Measurements from ENCODE around the gene SMIM24.
"Not testable (repeated sequence)": the region's sequence is repeated elsewhere in the genome, so short reads cannot be mapped to it uniquely, and the experiment has no call there.

SMIM24 gene

DNA sequence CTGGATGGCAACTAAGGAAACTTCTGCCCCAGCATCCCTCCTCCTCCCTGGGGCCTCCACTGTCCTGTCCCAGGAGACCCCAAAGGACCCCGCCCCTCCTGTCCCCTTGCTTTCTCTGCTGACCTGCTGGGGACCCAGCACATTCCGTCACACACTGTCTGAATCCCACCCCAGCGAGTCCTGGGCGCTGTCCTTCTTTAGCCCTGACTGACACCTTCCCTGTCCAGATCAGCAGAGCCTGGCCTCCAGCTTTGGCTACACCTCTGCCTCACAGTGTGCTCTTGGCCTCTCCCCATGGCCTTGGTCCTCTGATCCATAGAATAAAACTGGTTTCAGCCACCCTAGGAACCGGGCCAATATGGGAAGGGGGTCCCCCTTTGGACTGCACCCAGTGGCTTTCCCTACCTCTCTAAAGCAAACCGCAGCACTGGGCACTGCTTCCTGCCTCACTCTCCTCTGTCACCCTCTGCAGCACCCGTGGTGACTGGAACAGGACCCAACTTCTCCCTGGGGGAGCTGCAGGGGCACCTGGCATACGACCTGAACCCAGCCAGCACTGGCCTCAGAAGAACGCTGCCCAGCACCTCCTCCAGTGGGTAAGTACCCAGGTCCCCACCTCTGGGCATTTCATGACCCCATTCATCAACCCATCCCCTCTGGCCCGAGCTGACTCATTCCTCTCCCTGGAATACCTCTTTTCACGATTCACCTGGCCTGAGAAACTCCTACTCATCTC is 46.4 kb downstream of the SMIM24 start:
- DNase-seq (ENCODE audit: low read depth): no peak

DNA sequence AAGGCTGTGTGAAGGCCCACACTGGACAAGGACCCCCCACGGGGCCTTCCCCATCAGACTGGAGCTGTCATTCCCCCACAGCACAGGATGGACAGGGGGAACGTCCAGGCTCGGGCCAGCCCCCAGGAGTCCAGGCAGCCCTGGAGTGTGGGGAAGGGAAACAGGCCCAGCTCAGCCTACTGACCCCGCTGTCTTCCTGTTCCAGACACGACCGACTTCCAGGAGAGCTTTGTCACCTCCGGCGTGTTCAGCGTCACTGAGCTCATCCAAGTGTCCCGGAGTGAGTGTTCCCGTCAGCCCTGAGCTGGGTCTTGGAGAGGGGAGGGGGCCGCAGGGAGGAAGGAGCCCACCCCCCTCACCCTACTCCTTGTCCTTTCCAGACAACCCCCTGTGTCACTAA is 47.0 kb downstream of the SMIM24 start:
- no peak for DNase-seq (ENCODE audit: low read depth)

DNA sequence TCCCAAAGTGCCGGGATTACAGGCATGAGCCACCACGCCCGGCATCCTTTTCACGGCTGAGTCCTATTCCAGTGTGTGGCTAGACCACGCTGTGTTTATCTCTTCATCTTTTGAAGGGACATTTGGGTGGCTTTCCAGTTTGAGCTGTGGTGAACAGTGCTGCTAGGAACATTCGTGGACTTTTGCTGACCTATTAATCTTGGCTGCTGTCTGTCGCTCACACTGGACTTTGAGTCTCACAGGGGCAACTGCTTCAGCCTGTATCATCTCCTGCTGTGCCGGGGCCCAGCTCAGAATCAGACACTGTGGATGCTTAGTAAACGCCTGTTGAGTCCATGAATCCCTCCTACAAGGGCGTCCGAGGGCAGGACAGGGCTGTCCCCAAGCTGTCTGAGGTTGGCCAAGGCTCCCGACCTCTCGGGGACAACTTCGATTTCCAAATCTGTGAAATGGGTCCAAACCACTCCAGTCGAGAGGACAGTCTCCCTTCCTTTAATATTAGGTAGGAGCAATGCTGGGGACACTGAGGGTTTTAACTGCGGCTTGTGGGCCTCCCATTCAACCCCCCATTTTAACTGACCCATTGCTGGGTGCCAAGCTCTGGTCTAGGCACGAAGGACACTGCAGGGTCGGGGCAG is 48.4 kb downstream of the SMIM24 start:
- no peak for DNase-seq (ENCODE audit: low read depth)

DNA sequence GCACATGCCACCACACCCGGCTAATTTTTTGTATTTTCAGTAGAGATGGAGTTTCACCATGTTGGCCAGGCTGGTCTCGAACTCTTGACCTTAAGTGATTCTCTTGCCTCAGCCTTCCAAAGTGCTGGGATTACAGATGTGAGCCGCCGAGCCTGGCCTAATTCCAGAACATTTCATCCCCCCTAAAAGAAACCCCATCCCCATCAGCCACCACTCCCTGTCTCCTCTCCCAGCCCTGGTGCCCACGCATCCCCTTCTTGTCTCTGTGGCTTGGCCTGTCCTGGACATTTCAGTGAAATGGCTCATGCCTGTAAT is 50.0 kb downstream of the SMIM24 start:
- not testable (repeated sequence) for DNase-seq (ENCODE audit: low read depth)

DNA sequence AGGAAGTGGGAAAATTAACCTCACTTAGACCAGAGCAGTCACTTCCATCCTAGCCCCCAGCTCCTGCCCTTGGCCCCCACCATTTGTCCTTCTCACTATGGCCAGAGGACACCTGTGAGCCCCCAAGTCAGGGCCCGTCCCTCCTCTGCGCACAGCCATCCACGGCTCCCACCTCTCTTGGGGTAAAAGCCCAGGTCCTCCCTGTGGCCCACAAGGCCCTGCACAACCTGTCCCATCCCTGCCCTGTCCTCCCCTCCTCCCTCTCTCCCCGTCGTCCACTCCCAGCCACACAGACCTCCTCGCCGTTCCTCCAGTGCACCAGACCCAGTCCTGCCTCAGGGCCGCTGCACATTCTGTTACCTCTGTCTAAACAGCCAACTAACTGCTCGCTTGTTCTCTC is 53.9 kb downstream of the SMIM24 start:
- no peak for DNase-seq (ENCODE audit: low read depth)

Measured in stimulated activated CD4-positive, alpha-beta T cell treated with anti-CD3 and anti-CD28 coated beads, Interleukin-2, amount 100 ng/mL, for 4 hours (primary cell).